A549 (cell line): Measurements from ENCODE around the gene THSD7A.
A peak's percentile ranks its signal among the peaks of the same experiment; 100 is the strongest.

Source experiments
- CEBPB ChIP-seq, 2 experiments: fragments of >200 bp in 1 of 2; sonication (Bioruptor Twin) in 1 of 2; formaldehyde crosslinking in 1 of 2; IDR thresholded peaks; 2 replicates each; pipeline ENCODE4 v1.6.1; 2012 to 2016
- CHD2 ChIP-seq: fragments of 150-350 bp; IDR thresholded peaks from 2 replicates; pipeline ENCODE4 v1.6.1; 2014; ENCODE audit warnings: low read length; ENCODE audit not compliant: partially characterized antibody
- CTCF ChIP-seq: fragments of >200 bp; sonication (Bioruptor Twin); formaldehyde crosslinking; IDR thresholded peaks from 3 replicates; pipeline ENCODE4 v1.5.1; 2016
- EP300 ChIP-seq, 2 experiments: fragments of >200 bp; sonication (Bioruptor Twin); formaldehyde crosslinking; IDR thresholded peaks; 2 replicates in 1 of 2; 3 replicates in 1 of 2; pipeline ENCODE4 v1.6.1; 2016 to 2017
- FOSL2 ChIP-seq, 2 experiments: fragments of 450-650 bp in 1 of 2; fragments of >200 bp in 1 of 2; sonication (Bioruptor Twin) in 1 of 2; formaldehyde crosslinking; IDR thresholded peaks; 2 replicates each; pipeline versions ENCODE4 v1.5.0 to v1.6.1; 2016 to 2020; ENCODE audit warnings: mild to moderate bottlenecking in 1 of 2, moderate library complexity in 1 of 2
- MAFK ChIP-seq: fragments of 450-650 bp; IDR thresholded peaks from 2 replicates; pipeline ENCODE4 v1.6.1; 2014; ENCODE audit not compliant: partially characterized antibody
- POLR2A ChIP-seq: IDR thresholded peaks from 2 replicates; pipeline ENCODE4 v1.6.1; 2012; ENCODE audit warnings: mild to moderate bottlenecking, low read length
- RAD21 ChIP-seq, 2 experiments: fragments of >200 bp in 1 of 2; sonication (Bioruptor Twin) in 1 of 2; formaldehyde crosslinking in 1 of 2; IDR thresholded peaks in 1 of 2; conservative IDR thresholded peaks in 1 of 2; 2 replicates in 1 of 2; 3 replicates in 1 of 2; pipeline ENCODE4 v1.6.1; 2012 to 2018; ENCODE audit warnings: inconsistent platforms in 1 of 2
- RNF2 ChIP-seq: fragments of 200-600 bp; sonication (generic); IDR thresholded peaks from 2 replicates; pipeline ENCODE4 v1.6.1; 2016; ENCODE audit warnings: low read depth, mild to moderate bottlenecking, antibody characterized with exemption, moderate library complexity, borderline replicate concordance
- TF ChIP-seq, protein P1 (sequence below): fragments of 200-600 bp; sonication (generic); IDR thresholded peaks from 2 replicates; pipeline ENCODE4 v1.6.1; 2016; ENCODE audit warnings: antibody characterized with exemption, mild to moderate bottlenecking, moderate library complexity

- TF ChIP-seq CTCF (no peak), RAD21 (conservative IDR thresholded peaks at IDR 0.05 in 1 of 2, IDR thresholded peaks at IDR 0.05 in 1 of 2) (no peak; a peak in 1 of 5 replicates), CHD2 (no peak), FOSL2 (IDR thresholded peaks at IDR 0.05) (no peak), FOSL2 (CRISPR knock-in tag; IDR thresholded peaks at IDR 0.05) (peak; percentile 42; the same call in 1 of the 2 replicates), POLR2A (no peak), MAFK (no peak), CEBPB (IDR thresholded peaks at IDR 0.05) (no peak), RNF2 (no peak), EP300 (IDR thresholded peaks at IDR 0.05) (no peak)
- TF ChIP-seq, protein P1, sequence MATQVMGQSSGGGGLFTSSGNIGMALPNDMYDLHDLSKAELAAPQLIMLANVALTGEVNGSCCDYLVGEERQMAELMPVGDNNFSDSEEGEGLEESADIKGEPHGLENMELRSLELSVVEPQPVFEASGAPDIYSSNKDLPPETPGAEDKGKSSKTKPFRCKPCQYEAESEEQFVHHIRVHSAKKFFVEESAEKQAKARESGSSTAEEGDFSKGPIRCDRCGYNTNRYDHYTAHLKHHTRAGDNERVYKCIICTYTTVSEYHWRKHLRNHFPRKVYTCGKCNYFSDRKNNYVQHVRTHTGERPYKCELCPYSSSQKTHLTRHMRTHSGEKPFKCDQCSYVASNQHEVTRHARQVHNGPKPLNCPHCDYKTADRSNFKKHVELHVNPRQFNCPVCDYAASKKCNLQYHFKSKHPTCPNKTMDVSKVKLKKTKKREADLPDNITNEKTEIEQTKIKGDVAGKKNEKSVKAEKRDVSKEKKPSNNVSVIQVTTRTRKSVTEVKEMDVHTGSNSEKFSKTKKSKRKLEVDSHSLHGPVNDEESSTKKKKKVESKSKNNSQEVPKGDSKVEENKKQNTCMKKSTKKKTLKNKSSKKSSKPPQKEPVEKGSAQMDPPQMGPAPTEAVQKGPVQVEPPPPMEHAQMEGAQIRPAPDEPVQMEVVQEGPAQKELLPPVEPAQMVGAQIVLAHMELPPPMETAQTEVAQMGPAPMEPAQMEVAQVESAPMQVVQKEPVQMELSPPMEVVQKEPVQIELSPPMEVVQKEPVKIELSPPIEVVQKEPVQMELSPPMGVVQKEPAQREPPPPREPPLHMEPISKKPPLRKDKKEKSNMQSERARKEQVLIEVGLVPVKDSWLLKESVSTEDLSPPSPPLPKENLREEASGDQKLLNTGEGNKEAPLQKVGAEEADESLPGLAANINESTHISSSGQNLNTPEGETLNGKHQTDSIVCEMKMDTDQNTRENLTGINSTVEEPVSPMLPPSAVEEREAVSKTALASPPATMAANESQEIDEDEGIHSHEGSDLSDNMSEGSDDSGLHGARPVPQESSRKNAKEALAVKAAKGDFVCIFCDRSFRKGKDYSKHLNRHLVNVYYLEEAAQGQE = no peak
Observed at GRCh38 chr7:11751315-11751714, 80.7 kb downstream of the THSD7A start.
